AG04450 (cell line): ENCODE measurements around the gene CDON. TPM values are rescaled to one million over a fixed set of nuclear protein-coding genes. Genes with fewer than 3 reads are reported as not detected.
"Not testable (repeated sequence)": the region's sequence is repeated elsewhere in the genome, so short reads cannot be mapped to it uniquely, and the experiment has no call there.

Experiments used
- CTCF ChIA-PET: fragments of 300-600, 350-600 bp; formaldehyde crosslinking; extraction: SDS; loops from one replicate; lab custom pipeline; 2022; ENCODE audit warnings: antibody characterized with exemption, inconsistent platforms; lab: Charles Lee
- POLR2A ChIA-PET: fragments of 350-600 bp; formaldehyde crosslinking; extraction: SDS; loops from one replicate; lab custom pipeline; 2021; ENCODE audit warnings: antibody characterized with exemption, inconsistent platforms; lab: Yijun Ruan, JAX
- DNase-seq: peaks from one replicate; pipeline ENCODE4 v3.0.0-alpha.2; 2011; ENCODE audit warnings: low read depth, low spot score
- H3K27ac ChIP-seq: one replicate; pipeline ENCODE4 v1.5.1; 2012; ENCODE audit warnings: low read depth, low read length, control low read depth
- H3K27me3 ChIP-seq: one replicate; pipeline ENCODE4 v1.6.0; 2012; ENCODE audit warnings: low read length; ENCODE audit not compliant: control insufficient read depth, insufficient read depth
- H3K4me3 ChIP-seq: 2 replicates; pipeline ENCODE4 v1.5.1; 2011; ENCODE audit warnings: mild to moderate bottlenecking, low read depth, low read length, control low read depth
- H3K9me3 ChIP-seq: 2 replicates; pipeline ENCODE4 v1.5.1; 2012; ENCODE audit warnings: low read length; ENCODE audit not compliant: control insufficient read depth, insufficient read depth
- CTCF ChIP-seq: IDR thresholded peaks from 2 replicates; pipeline ENCODE4 v1.5.1; 2011; ENCODE audit warnings: low read depth, low read length, control low read depth, inconsistent platforms
- polyA plus RNA-seq: library from polyadenylated mRNA; depleted of rRNA; stranded (reverse); fragments of >200 nt; gene quantifications from 2 replicates; pipeline ENCODE4 v1.2.3, GENCODE V29; 2011

The CDON gene
- polyA plus RNA-seq, 1 experiment, result 4.0 TPM

- no peaks in the 10 kb centered on the region for H3K9me3 ChIP-seq
- no peak overlapping the region for H3K27ac ChIP-seq
- ChIA-PET CTCF (no interaction called here), POLR2A (no interaction called here)
- peaks cover 7% of the 10 kb centered on the region for H3K27me3 ChIP-seq
- TF ChIP-seq CTCF, result no peak
- no peak for DNase-seq
- H3K4me3 ChIP-seq, result no peak overlapping the region
Observed at GRCh38 chr11:125990244-125990643, 72.4 kb downstream of the CDON start.

GRCh38 chr11:125987066-125987641 lies 75.5 kb downstream of the CDON start:
- Histone ChIP-seq H3K27ac (no peak overlapping the region), H3K9me3 (no peaks in the 10 kb centered on the region), H3K27me3 (peaks cover 5% of the 10 kb centered on the region), H3K4me3 (no peak overlapping the region)
- ChIA-PET CTCF (no interaction called here), POLR2A (no interaction called here)
- no peak for TF ChIP-seq CTCF
- no peak for DNase-seq

- H3K9me3 ChIP-seq, CTCF ChIA-PET, H3K27me3 ChIP-seq, POLR2A ChIA-PET, H3K27ac ChIP-seq, DNase-seq, H3K4me3 ChIP-seq: not testable (repeated sequence)
Observed at GRCh38 chr11:125985956-125986355, 76.7 kb downstream of the CDON start.

- no peaks in the 10 kb centered on the region for H3K9me3 ChIP-seq
- ChIA-PET POLR2A (no interaction called here), CTCF (interaction anchor here (1.4 kb wide), 1 partner anchor 40 kb away, joined by 3 read pairs; no protein-coding TSS in a partner anchor)
- H3K4me3 ChIP-seq, result no peak overlapping the region
- no peak overlapping the region for H3K27ac ChIP-seq
- no peak for DNase-seq
- no peak for TF ChIP-seq CTCF
- H3K27me3 ChIP-seq, result no peaks in the 10 kb centered on the region
Observed at GRCh38 chr11:125982348-125982730, 80.3 kb downstream of the CDON start.

GRCh38 chr11:125980436-125980835 lies 82.2 kb downstream of the CDON start:
- H3K4me3 ChIP-seq, result no peak overlapping the region
- no peak for DNase-seq
- no peak overlapping the region for H3K27ac ChIP-seq
- ChIA-PET CTCF (no interaction called here), POLR2A (no interaction called here)
- H3K9me3 ChIP-seq, result no peaks in the 10 kb centered on the region
- peaks cover 3% of the 10 kb centered on the region for H3K27me3 ChIP-seq
- no peak for TF ChIP-seq CTCF
